Urinary bladder (tissue), 4 donors: Measurements from ENCODE around the gene JAG2. TPM values are rescaled to one million over a fixed set of nuclear protein-coding genes. Genes with fewer than 3 reads are reported as not detected.

Experiments used
- DNase-seq: peaks from one replicate; pipeline ENCODE4 v3.0.0-alpha.2; 2015; ENCODE audit errors: extremely low spot score
- H3K27ac ChIP-seq: one replicate; pipeline ENCODE4 v1.5.1; 2013; ENCODE audit warnings: low read depth, mild to moderate bottlenecking, moderate library complexity
- H3K36me3 ChIP-seq: one replicate; pipeline ENCODE4 v1.6.1; 2013; ENCODE audit warnings: mild to moderate bottlenecking, moderate library complexity; ENCODE audit not compliant: insufficient read depth
- H3K4me1 ChIP-seq: one replicate; pipeline ENCODE4 v1.6.1; 2013; ENCODE audit warnings: mild to moderate bottlenecking, moderate library complexity; ENCODE audit not compliant: insufficient read depth
- H3K4me3 ChIP-seq: one replicate; pipeline ENCODE4 v1.5.1; 2013; ENCODE audit warnings: low read depth, low read length
- WGBS: extraction: QIAGEN DNeasy Blood & Tissue Kit; methylation state at CpG from one replicate; pipeline ENCODE4 v1.1.7; 2013; 5-methylcytosine and 5-hydroxymethylcytosine counted together
- polyA plus RNA-seq: library from polyadenylated mRNA; stranded (reverse); fragments of 200-250 nt; gene quantifications from one replicate; pipeline ENCODE4 v1.2.3, GENCODE V29; 2013
- total RNA-seq: library from RNA; depleted of rRNA; stranded (reverse); fragments of >200 nt; gene quantifications from one replicate; pipeline ENCODE4 v1.2.3, GENCODE V29; 2014
- donor health status: healthy with polysubstance abuse.
- donor health status: healthy.

Gene JAG2
- total and polyA plus RNA-seq, 2 donors = 11.2 to 22.4 TPM

- Histone ChIP-seq H3K36me3 (no peaks in the 10 kb centered on the region), H3K27ac (no peak overlapping the region), H3K4me3 (no peak overlapping the region), H3K4me1 (no peaks in the 10 kb centered on the region)
- 25% methylated on average over 19 of the region's 19 CpGs for WGBS
- DNase-seq = no peak
Observed at GRCh38 chr14:105171004-105171673, 2.6 kb upstream of the JAG2 start.

- no peak overlapping the region for H3K4me3 ChIP-seq
- H3K27ac ChIP-seq = no peak overlapping the region
- no peaks in the 10 kb centered on the region for H3K4me1 ChIP-seq
- no peak for DNase-seq
- H3K36me3 ChIP-seq = no peaks in the 10 kb centered on the region
- 79% methylated on average over 22 of the region's 22 CpGs for WGBS
Observed at GRCh38 chr14:105169776-105170655, 1.4 kb upstream of the JAG2 start.

- Histone ChIP-seq H3K4me3 (peak overlapping the region; percentile 56), H3K27ac (no peak overlapping the region), H3K36me3 (no peaks in the 10 kb centered on the region), H3K4me1 (no peaks in the 10 kb centered on the region)
- 10% methylated on average over 54 of the region's 54 CpGs for WGBS
- DNase-seq = no peak
Observed at GRCh38 chr14:105168979-105169507, 467 bp upstream of the JAG2 start.

GRCh38 chr14:105168093-105168420 is 519 bp downstream of the JAG2 start:
- WGBS = under 1% methylated on average over 42 of the region's 46 CpGs
- peak overlapping the region; percentile 56 for H3K4me3 ChIP-seq
- H3K27ac ChIP-seq = no peak overlapping the region
- H3K36me3 ChIP-seq = no peaks in the 10 kb centered on the region
- H3K4me1 ChIP-seq = no peaks in the 10 kb centered on the region
- DNase-seq = no peak

GRCh38 chr14:105167303-105168092 is 1.1 kb downstream of the JAG2 start:
- peak overlapping the region; percentile 56 for H3K4me3 ChIP-seq
- DNase-seq = no peak
- H3K27ac ChIP-seq = peak overlapping the region; percentile 25
- H3K4me1 ChIP-seq = no peaks in the 10 kb centered on the region
- H3K36me3 ChIP-seq = no peaks in the 10 kb centered on the region
- WGBS = 3% methylated on average over 116 of the region's 116 CpGs

- H3K36me3 ChIP-seq = no peaks in the 10 kb centered on the region
- no peak for DNase-seq
- H3K4me3 ChIP-seq = peak overlapping the region; percentile 56
- H3K4me1 ChIP-seq = no peaks in the 10 kb centered on the region
- WGBS = 63% methylated on average over 22 of the region's 22 CpGs
- peak overlapping the region; percentile 25 for H3K27ac ChIP-seq
Observed at GRCh38 chr14:105166571-105167302, 1.8 kb downstream of the JAG2 start.

- WGBS = 79% methylated on average over 32 of the region's 32 CpGs
- Histone ChIP-seq H3K4me3 (no peak overlapping the region), H3K36me3 (no peaks in the 10 kb centered on the region), H3K27ac (no peak overlapping the region), H3K4me1 (no peaks in the 10 kb centered on the region)
- DNase-seq = no peak
Observed at GRCh38 chr14:105165761-105166485, 2.7 kb downstream of the JAG2 start.

GRCh38 chr14:105165134-105165704 is 3.4 kb downstream of the JAG2 start:
- WGBS = 77% methylated on average over 10 of the region's 10 CpGs
- no peak overlapping the region for H3K4me3 ChIP-seq
- DNase-seq = no peak
- no peak overlapping the region for H3K27ac ChIP-seq
- H3K36me3 ChIP-seq = no peaks in the 10 kb centered on the region
- no peaks in the 10 kb centered on the region for H3K4me1 ChIP-seq

- 81% methylated on average over 18 of the region's 18 CpGs for WGBS
- Histone ChIP-seq H3K4me3 (no peak overlapping the region), H3K36me3 (no peaks in the 10 kb centered on the region), H3K4me1 (no peaks in the 10 kb centered on the region), H3K27ac (no peak overlapping the region)
- DNase-seq = no peak
Observed at GRCh38 chr14:105163040-105163742, 5.4 kb downstream of the JAG2 start.

- 98% methylated on average over 2 of the region's 2 CpGs for WGBS
- no peak overlapping the region for H3K4me3 ChIP-seq
- no peak overlapping the region for H3K27ac ChIP-seq
- H3K4me1 ChIP-seq = no peaks in the 10 kb centered on the region
- no peak for DNase-seq
- no peaks in the 10 kb centered on the region for H3K36me3 ChIP-seq
Observed at GRCh38 chr14:105162669-105162979, 6.0 kb downstream of the JAG2 start.

- Histone ChIP-seq H3K4me3 (no peak overlapping the region), H3K4me1 (no peaks in the 10 kb centered on the region), H3K27ac (no peak overlapping the region), H3K36me3 (no peaks in the 10 kb centered on the region)
- WGBS = 78% methylated on average over 10 of the region's 10 CpGs
- no peak for DNase-seq
Observed at GRCh38 chr14:105161964-105162668, 6.5 kb downstream of the JAG2 start.
